IMR-90 (cell line): Measurements from ENCODE around the gene ARHGAP10. TPM values are rescaled to one million over a fixed set of nuclear protein-coding genes. Genes with fewer than 3 reads are reported as not detected.
A peak's percentile ranks its signal among the peaks of the same experiment; 100 is the strongest.

Experiments
- ATAC-seq: fragments of 200-7000 bp; cut with Tn5 transposase; 2 replicates; pipeline ENCODE4 v1.9.1; 2020; ENCODE audit warnings: low read depth, mild to moderate bottlenecking, moderate library complexity
- BruUV-seq: library from RNA; stranded (reverse); fragments of 400-500 nt; replicated peaks from 2 replicates; lab custom pipeline; 2021; lab: Mats Ljungman, UMichigan
- CTCF ChIA-PET: fragments of 300-600 bp; formaldehyde crosslinking; extraction: SDS; loops from one replicate; lab custom pipeline; 2021; ENCODE audit warnings: antibody characterized with exemption; lab: Yijun Ruan, JAX
- POLR2A ChIA-PET: fragments of 300-600 bp; sonication (Branson Sonifier 250); formaldehyde crosslinking; loops from one replicate; lab custom pipeline; 2022; ENCODE audit warnings: antibody characterized with exemption; ENCODE audit not compliant: unreplicated experiment; lab: Charles Lee
- DNase-seq: peaks from one replicate; pipeline ENCODE4 v3.0.0; 2013
- H2AFZ ChIP-seq: replicated peaks from 2 replicates; pipeline ENCODE3; 2013; ENCODE audit warnings: low read length, mild to moderate bottlenecking; ENCODE audit not compliant: poor library complexity
- H2AK5ac ChIP-seq: 2 replicates; pipeline ENCODE4 v1.6.1; 2013; ENCODE audit warnings: low read depth, low read length, inconsistent platforms
- H2AK9ac ChIP-seq: replicated peaks from 2 replicates; pipeline ENCODE3; 2013; ENCODE audit warnings: mild to moderate bottlenecking, low read depth, low read length, moderate library complexity; ENCODE audit not compliant: poor library complexity
- H2BK120ac ChIP-seq: 2 replicates; pipeline ENCODE4 v1.6.1; 2013; ENCODE audit warnings: low read depth, low read length, inconsistent platforms
- H2BK15ac ChIP-seq: 3 replicates; pipeline ENCODE4 v1.6.1; 2013; ENCODE audit warnings: low read depth, low read length, inconsistent platforms
- H2BK20ac ChIP-seq: 2 replicates; pipeline ENCODE4 v1.6.1; 2013; ENCODE audit warnings: low read depth, mild to moderate bottlenecking, inconsistent platforms, low read length, moderate library complexity
- H2BK5ac ChIP-seq: 2 replicates; pipeline ENCODE4 v1.6.1; 2013; ENCODE audit warnings: mild to moderate bottlenecking, low read depth, low read length, inconsistent platforms; ENCODE audit not compliant: poor library complexity, severe bottlenecking
- H3K14ac ChIP-seq: replicated peaks from 2 replicates; pipeline ENCODE4 v1.6.1; 2013; ENCODE audit warnings: low read depth, low read length, inconsistent platforms
- H3K18ac ChIP-seq: 2 replicates; pipeline ENCODE4 v1.6.1; 2013; ENCODE audit warnings: low read depth, low read length, control low read depth
- H3K23ac ChIP-seq: 2 replicates; pipeline ENCODE4 v1.6.1; 2013; ENCODE audit warnings: low read depth, low read length, inconsistent platforms
- H3K27ac ChIP-seq: 2 replicates; pipeline ENCODE4 v1.5.1; 2013; ENCODE audit warnings: mild to moderate bottlenecking, control low read depth, low read length; ENCODE audit not compliant: insufficient read depth
- H3K27me3 ChIP-seq: 2 replicates; pipeline ENCODE4 v1.6.1; 2013; ENCODE audit warnings: low read length; ENCODE audit not compliant: control insufficient read depth, insufficient read depth
- H3K36me3 ChIP-seq: 2 replicates; pipeline ENCODE4 v1.6.1; 2013; ENCODE audit warnings: low read length, mixed read lengths; ENCODE audit not compliant: control insufficient read depth, insufficient read depth
- H3K4ac ChIP-seq: 2 replicates; pipeline ENCODE4 v1.6.1; 2013; ENCODE audit warnings: low read depth, low read length, inconsistent platforms
- H3K4me1 ChIP-seq: 2 replicates; pipeline ENCODE4 v1.6.1; 2013; ENCODE audit warnings: low read length, mixed read lengths; ENCODE audit not compliant: control insufficient read depth, insufficient read depth
- H3K4me2 ChIP-seq: 2 replicates; pipeline ENCODE4 v1.6.1; 2013; ENCODE audit warnings: low read depth, mild to moderate bottlenecking, control low read depth, low read length, moderate library complexity
- H3K4me3 ChIP-seq: 2 replicates; pipeline ENCODE4 v1.5.1; 2013; ENCODE audit warnings: low read depth, mild to moderate bottlenecking, control low read depth, low read length, moderate library complexity; ENCODE audit not compliant: insufficient read depth
- H3K56ac ChIP-seq: 2 replicates; pipeline ENCODE4 v1.6.1; 2013; ENCODE audit warnings: low read length, inconsistent platforms; ENCODE audit not compliant: insufficient read depth; ENCODE audit errors: extremely low read depth
- H3K79me1 ChIP-seq, 2 experiments: 2 replicates each; pipeline ENCODE4 v1.6.1; 2013; ENCODE audit warnings: low read length in 2 of 2, inconsistent platforms in 1 of 2, low read depth in 1 of 2
- H3K9ac ChIP-seq: 2 replicates; pipeline ENCODE4 v1.6.1; 2013; ENCODE audit warnings: low read depth, low read length, control low read depth
- H3K9me1 ChIP-seq: 2 replicates; pipeline ENCODE4 v1.6.1; 2013; ENCODE audit warnings: low read length, inconsistent platforms; ENCODE audit not compliant: insufficient read depth
- H3K9me3 ChIP-seq: 2 replicates; pipeline ENCODE4 v1.6.1; 2013; ENCODE audit warnings: low read length; ENCODE audit not compliant: control insufficient read depth, insufficient read depth
- H4K20me1 ChIP-seq: 2 replicates; pipeline ENCODE4 v1.6.1; 2013; ENCODE audit warnings: low read length, inconsistent platforms; ENCODE audit not compliant: insufficient read depth
- H4K5ac ChIP-seq: 2 replicates; pipeline ENCODE4 v1.6.1; 2013; ENCODE audit warnings: mild to moderate bottlenecking, low read depth, low read length, control low read depth
- H4K8ac ChIP-seq, 2 experiments: 2 replicates each; pipeline ENCODE4 v1.6.1; 2013; ENCODE audit warnings: low read depth in 2 of 2, low read length in 2 of 2, control low read depth in 1 of 2, inconsistent platforms in 1 of 2
- H4K91ac ChIP-seq: 2 replicates; pipeline ENCODE4 v1.6.1; 2013; ENCODE audit warnings: low read depth, low read length, inconsistent platforms; ENCODE audit not compliant: insufficient read depth
- CEBPB ChIP-seq: IDR thresholded peaks from 2 replicates; pipeline ENCODE4 v1.6.1; 2012; ENCODE audit warnings: low read depth, low read length, improper control_type of control experiment
- CTCF ChIP-seq: conservative IDR thresholded peaks from 2 replicates; pipeline ENCODE4 v1.5.1; 2012; ENCODE audit warnings: mild to moderate bottlenecking, low read depth, low read length, improper control_type of control experiment
- POLR2A ChIP-seq: IDR thresholded peaks from 2 replicates; pipeline ENCODE4 v1.6.1; 2012; ENCODE audit warnings: mild to moderate bottlenecking, low read depth, low read length
- SMC3 ChIP-seq: fragments of 150-350 bp; IDR thresholded peaks from 2 replicates; pipeline ENCODE4 v1.6.1; 2016; ENCODE audit warnings: low read depth, mild to moderate bottlenecking, antibody characterized with exemption, low read length, moderate library complexity
- WGBS, 2 experiments: methylation state at CpG; one replicate each; pipeline versions ENCODE4 v1.1.5 to v1.1.7; 2013; ENCODE audit warnings: missing lambda C conversion rate in 2 of 2; ENCODE audit not compliant: insufficient read length in 1 of 2; ENCODE audit errors: extremely low coverage in 2 of 2; 5-methylcytosine and 5-hydroxymethylcytosine counted together
- dilution Hi-C: fragments of 300-500 bp; cut with HindIII; formaldehyde crosslinking; loops from one replicate; pipeline ENCODE4 v1.14.3; 2018; ENCODE audit warnings: low sequenced_read_pairs; ENCODE audit not compliant: unreplicated experiment
- in situ Hi-C: fragments of 300-500 bp; cut with MboI; formaldehyde crosslinking; loops from 3 replicates; pipeline ENCODE4 v1.14.3; 2019; ENCODE audit warnings: low sequenced_read_pairs, inconsistent platforms, mixed read lengths
- intact Hi-C: fragments of 100-400 bp; cut with micrococcal nuclease; formaldehyde crosslinking; loops from 2 replicates; pipeline ENCODE4 v1.10.0; 2022
- polyA plus RNA-seq, 3 experiments: library from polyadenylated mRNA; depleted of rRNA; stranded (reverse); fragments of >200 nt; gene quantifications; 2 replicates each; pipeline ENCODE4 v1.2.3, GENCODE V29; 2012; ENCODE audit warnings: low replicate concordance in 1 of 3
- total RNA-seq: library from RNA; depleted of rRNA; stranded (reverse); fragments of >200 nt; gene quantifications from 2 replicates; pipeline ENCODE4 v1.2.3, GENCODE V29; 2012

The ARHGAP10 gene
- total and polyA plus RNA-seq, 2 of the 4 experiments (the other 2 are of a cell fraction): 27.1 to 29.4 TPM

GRCh38 chr4:147839200-147839599 lies 107.3 kb downstream of the ARHGAP10 start:
- H3K36me3 ChIP-seq: no peaks in the 10 kb centered on the region
- no peak overlapping the region for H3K4me3 ChIP-seq
- H2BK120ac ChIP-seq: no peak overlapping the region
- H3K9ac ChIP-seq: no peak overlapping the region
- no peak overlapping the region for H3K56ac ChIP-seq
- no peak overlapping the region for H4K8ac ChIP-seq
- dilution Hi-C loops (no loop called here), intact Hi-C loops (no loop called here), in situ Hi-C loops (no loop called here)
- H2BK5ac ChIP-seq: no peak overlapping the region
- no peak overlapping the region for H3K4ac ChIP-seq
- no peaks in the 10 kb centered on the region for H3K9me3 ChIP-seq
- H3K23ac ChIP-seq: peak overlapping the region; percentile 8; the same call in 1 of the 2 replicates
- H3K18ac ChIP-seq: no peak overlapping the region
- H4K5ac ChIP-seq: no peak overlapping the region
- peaks cover 28 to 68% of the 10 kb centered on the region in 2 experiments for H3K79me1 ChIP-seq
- no peaks in the 10 kb centered on the region for H3K27me3 ChIP-seq
- ChIA-PET CTCF (interaction anchor here (0.5 to 0.8 kb wide), 2 partner anchors 164 to 1901 kb away, joined by 3 to 6 read pairs; no protein-coding TSS in a partner anchor), POLR2A (no interaction called here)
- no peak overlapping the region for H2BK15ac ChIP-seq
- DNase-seq (no peak), ATAC-seq (no peak)
- H3K4me1 ChIP-seq: peaks cover 15% of the 10 kb centered on the region
- H3K9me1 ChIP-seq: peaks cover 14% of the 10 kb centered on the region
- H2AFZ ChIP-seq: no peak overlapping the region
- H4K20me1 ChIP-seq: peaks cover 8% of the 10 kb centered on the region; the same call in 1 of the 2 replicates
- H2BK20ac ChIP-seq: no peak overlapping the region
- no peak overlapping the region for H4K91ac ChIP-seq
- H2AK9ac ChIP-seq: no peak overlapping the region
- TF ChIP-seq CTCF (no peak), SMC3 (no peak), POLR2A (no peak), CEBPB (no peak)
- WGBS, 2 experiments: no CpG with 5 or more reads among the region's 2 CpGs
- no TSS peak for BruUV-seq
- H3K4me2 ChIP-seq: no peak overlapping the region
- H3K27ac ChIP-seq: no peak overlapping the region
- no peak overlapping the region for H2AK5ac ChIP-seq
- H3K14ac ChIP-seq: no peak overlapping the region
